H1 (cell line): ENCODE measurements around the gene LYRM4. TPM values are rescaled to one million over a fixed set of nuclear protein-coding genes. Genes with fewer than 3 reads are reported as not detected.

Source experiments
- CHD2 ChIP-seq: IDR thresholded peaks from 2 replicates; pipeline ENCODE4 v1.6.1; 2012; ENCODE audit warnings: low read length, improper control_type of control experiment
- SRF ChIP-seq: IDR thresholded peaks from 2 replicates; pipeline ENCODE4 v1.6.1; 2011; ENCODE audit warnings: mild to moderate bottlenecking, low read depth, low read length, moderate library complexity
- polyA plus RNA-seq, 7 experiments: library from polyadenylated mRNA; depleted of rRNA in 3 of 7; stranded (reverse) in 5 of 7; unstranded in 2 of 7; fragments of >200 nt in 5 of 7; fragments of 200-250 nt in 2 of 7; gene quantifications; 1 replicate in 5 of 7; 2 replicates in 1 of 7; 4 replicates in 1 of 7; pipeline versions ENCODE4 v1.2.1 to v1.2.3, GENCODE V29; 2011 to 2013; ENCODE audit warnings: missing spikeins in 2 of 7, mixed read lengths in 2 of 7
- total RNA-seq: library from RNA; stranded (reverse); fragmentation: NEBNext Ultra II Directional; extraction: Animal tissue kit (Norgen Biotek cat#: 25700); gene quantifications from 2 replicates; pipeline ENCODE4 v1.2.1, GENCODE V29; 2021

Gene LYRM4
- total and polyA plus RNA-seq, 2 of the 8 experiments (the other 6 are each of a cell fraction or from before 2014, with no cell fraction given) = 56.6 to 62.8 TPM

- TF ChIP-seq SRF (no peak), CHD2 (no peak)
- TF ChIP-seq, all 59 proteins: peak for 0
These were observed 147.7 kb downstream of the LYRM4 start (continued) for GRCh38 chr6:5113096-5113495.
